GM18507 (cell line): Measurements from ENCODE around the gene DEPDC1.
A peak's percentile ranks its signal among the peaks of the same experiment; 100 is the strongest.
"Not testable (repeated sequence)": the region's sequence is repeated elsewhere in the genome, so short reads cannot be mapped to it uniquely, and the experiment has no call there.

ENCODE experiments used
- DNase-seq: peaks from one replicate; pipeline ENCODE4 v3.0.0; 2011; ENCODE audit warnings: low read depth; ENCODE audit not compliant: insufficient read length; ENCODE audit errors: extremely low spot score
- FAIRE-seq: peaks from 2 replicates; lab custom pipeline; 2011; peaks lifted over from hg19 to GRCh38; lab: Jason Lieb, UNC

The DEPDC1 gene

DNA sequence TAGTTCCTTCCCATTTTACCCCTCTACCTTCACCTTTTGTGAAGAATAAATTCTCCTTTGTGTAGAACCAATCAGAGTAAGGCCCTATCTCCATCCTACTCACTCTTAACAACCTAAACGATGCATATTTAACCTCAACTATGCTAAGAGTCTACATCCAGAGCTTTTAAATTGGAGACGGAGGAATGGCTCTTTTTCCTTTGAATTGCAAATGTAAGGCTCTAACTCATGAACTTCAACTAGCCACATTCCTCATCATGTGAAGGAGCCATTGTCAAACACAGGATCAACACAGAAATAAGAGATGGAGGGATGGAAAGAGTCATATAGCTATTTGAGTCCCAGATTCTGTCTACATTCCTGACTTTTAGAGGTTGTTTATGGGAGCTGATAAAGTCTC lies 18.2 kb downstream of the DEPDC1 start:
- FAIRE-seq = no peak
- no peak for DNase-seq

DNA sequence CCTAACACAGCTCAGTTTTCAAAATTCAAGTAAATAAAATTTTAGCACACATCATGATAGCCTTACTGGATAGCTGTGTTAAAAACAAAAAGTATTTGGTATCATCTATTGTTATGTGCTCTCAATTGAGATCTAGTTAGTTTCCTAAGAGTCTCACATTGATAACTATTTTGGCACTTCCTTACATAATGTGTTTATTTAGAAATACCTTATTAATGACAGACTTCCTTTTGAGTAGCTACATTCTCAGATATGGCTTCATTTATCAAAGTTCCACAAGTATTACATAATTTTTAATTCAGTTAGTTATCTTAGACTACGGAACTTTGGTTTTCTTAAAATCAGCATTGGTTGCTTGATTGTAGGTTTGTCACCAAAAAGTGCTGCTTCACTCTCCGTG lies 20.3 kb downstream of the DEPDC1 start:
- FAIRE-seq = peak; percentile 65
- not testable (repeated sequence) for DNase-seq

DNA sequence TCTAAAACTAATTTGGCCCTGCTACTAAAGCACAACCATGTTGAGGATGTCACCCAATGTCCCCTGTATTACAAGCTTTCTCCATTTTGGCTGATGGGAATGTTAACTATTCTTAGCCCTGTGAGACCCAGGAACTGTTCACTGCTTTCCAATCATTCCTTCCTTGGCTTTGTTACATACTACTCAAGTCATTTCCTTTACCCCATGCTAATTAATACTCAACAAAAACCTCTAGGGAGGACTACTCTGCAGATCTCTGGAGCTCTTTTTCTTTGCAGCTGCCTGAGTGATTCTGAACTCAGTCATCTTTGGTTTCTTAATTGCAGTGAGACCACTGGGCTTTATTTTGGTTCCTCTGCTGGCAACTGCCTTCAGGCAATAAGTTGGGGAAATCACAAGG lies 23.8 kb downstream of the DEPDC1 start:
- no peak for FAIRE-seq

DNA sequence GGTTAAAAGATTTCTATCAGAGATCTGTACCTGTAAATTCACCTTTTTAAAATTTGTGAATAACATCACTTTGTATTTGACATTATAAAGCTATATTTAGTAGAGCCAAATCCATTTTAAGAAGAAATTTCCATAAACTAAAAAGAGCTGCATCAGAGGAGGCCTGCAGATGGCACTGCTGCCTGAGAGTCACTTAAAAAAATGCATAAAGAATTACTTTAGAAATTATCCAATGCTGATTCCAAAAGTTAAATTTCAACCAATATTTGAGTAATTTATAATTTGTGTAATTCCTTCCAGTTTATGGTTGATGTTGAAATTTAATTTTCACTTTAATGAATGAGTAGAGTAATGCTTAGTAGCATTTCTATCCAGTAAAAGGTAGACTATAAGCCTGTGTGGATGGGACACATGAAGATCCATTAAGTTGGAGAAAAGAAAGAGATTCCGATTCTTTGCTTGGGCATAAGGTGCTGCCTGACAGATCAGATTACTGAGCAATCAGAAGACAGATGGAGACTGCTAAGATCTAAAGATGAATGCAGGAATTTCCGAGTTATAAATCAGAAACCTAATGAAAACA lies 26.4 kb downstream of the DEPDC1 start:
- DNase-seq (no peak), FAIRE-seq (no peak)

More for the DNA sequence above, 23.8 kb downstream of the DEPDC1 start:
- DNase-seq = no peak

DNA sequence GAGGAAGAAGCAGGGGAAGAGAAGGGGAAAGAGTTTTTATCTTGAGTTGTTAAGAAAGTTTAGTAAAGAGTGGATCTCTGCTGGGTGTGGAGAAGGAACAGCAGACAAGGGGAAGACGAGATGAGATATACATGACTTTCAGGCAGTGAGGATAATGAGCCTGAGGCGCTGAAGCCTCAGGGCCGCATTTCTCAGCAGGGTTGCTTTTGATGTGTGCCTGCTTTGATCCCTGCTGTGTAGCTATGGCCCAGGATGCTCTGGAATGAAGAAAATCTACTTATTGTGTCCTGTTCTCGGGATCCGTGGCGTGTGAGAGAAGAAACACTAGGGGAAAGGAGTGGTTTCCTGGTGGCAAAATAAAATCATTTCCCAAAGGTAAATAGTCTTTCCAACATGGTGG lies 32.0 kb downstream of the DEPDC1 start:
- no peak for FAIRE-seq

DNA sequence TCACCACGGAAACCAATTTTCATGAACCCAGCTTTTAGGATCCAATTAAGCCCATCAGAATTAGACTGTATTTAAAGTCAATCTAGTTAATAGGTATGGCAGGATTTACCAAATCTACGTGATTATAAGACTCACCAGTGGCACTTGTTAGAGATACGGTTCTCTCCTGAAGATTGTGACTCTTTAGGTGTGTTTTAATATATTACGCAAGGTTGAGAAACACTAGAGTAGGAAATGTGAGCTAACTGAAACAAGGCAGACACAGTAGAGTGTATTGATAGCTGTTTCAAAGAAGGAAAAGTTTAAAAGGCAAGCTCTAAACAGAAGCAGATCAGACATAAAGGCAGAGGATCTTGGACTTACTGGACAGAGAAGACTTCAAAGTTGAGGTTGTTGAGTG lies 35.9 kb downstream of the DEPDC1 start:
- FAIRE-seq = no peak
- DNase-seq = no peak

More for the DNA sequence above, 32.0 kb downstream of the DEPDC1 start:
- DNase-seq = no peak

DNA sequence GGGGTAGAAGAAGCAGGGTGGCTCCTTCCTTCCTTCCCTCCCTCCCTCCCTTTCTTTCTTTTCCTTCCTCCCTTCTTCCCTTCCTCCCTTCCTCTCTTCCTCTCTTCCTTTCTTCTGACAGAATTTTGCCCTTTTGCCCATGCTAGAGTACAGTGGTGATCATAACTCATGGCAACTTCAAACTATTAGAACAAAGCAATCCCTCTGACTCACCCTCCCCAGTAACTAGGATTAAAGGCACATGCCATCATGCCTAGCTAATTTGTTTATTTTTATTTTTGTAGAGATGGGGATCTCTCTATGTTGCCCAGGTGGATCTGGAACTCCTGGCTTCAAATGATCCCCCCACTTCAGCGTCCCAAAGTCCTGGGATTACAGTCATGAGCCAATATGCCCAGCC lies 37.1 kb downstream of the DEPDC1 start:
- DNase-seq (no peak), FAIRE-seq (no peak)

DNA sequence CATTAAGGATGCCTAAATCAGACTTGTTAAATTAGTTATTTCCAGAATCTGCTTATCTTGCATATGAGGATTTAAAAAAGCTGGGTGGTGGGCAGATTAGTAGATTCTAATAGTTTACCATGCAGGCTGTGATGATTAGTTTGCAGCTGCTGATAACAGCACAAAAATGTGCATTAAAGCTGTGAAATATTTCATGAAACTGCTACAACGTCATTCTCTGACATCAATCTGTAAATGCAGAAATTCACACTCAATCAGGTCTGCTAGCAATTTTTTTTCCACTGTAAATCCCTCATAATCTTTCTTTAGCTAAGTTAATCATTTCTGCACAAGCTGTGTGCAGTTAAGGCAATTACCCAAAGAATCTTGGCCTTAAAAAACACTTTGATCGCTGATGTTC lies 37.8 kb downstream of the DEPDC1 start:
- FAIRE-seq = no peak
- no peak for DNase-seq

DNA sequence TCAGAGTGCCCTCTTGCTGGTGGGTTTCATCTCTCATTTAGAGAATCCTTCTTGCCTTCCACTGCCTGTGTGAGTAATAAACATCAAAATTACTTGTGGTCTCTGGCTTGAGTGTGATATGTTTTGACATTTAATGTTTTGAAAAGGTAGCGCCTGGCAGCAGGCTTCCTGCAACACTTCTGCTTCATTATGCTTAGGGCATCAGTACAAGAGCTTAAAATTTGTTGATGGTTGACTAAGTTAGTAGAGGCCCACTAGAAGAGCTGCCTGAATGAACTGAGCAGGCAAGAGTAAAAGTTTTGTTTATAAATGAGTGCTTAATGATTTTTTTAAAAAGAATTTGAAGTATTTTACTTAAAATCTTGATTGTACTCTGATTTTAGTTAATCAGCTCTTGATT lies 40.7 kb downstream of the DEPDC1 start:
- no peak for FAIRE-seq

DNA sequence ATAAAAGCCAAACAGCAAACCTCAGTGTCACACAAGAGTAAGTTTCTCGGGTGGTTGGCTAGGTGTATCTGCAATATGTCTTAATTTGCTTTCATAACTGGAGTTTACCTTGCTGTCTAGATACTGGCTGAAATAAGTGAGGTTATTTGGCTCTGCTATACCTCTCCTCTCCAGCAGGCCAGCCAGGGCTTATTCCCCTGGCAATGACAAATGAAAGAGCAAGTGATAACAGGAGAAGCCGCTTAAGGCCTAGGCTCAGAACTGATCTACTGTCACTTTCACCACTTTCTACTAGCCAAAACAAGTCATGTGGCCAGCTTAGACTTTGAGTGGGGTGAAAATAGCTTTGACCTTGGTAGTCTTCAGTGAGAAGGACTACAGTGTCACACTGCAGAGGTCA lies 42.3 kb downstream of the DEPDC1 start:
- no peak for FAIRE-seq
- no peak for DNase-seq

More for the DNA sequence above, 40.7 kb downstream of the DEPDC1 start:
- DNase-seq = no peak

DNA sequence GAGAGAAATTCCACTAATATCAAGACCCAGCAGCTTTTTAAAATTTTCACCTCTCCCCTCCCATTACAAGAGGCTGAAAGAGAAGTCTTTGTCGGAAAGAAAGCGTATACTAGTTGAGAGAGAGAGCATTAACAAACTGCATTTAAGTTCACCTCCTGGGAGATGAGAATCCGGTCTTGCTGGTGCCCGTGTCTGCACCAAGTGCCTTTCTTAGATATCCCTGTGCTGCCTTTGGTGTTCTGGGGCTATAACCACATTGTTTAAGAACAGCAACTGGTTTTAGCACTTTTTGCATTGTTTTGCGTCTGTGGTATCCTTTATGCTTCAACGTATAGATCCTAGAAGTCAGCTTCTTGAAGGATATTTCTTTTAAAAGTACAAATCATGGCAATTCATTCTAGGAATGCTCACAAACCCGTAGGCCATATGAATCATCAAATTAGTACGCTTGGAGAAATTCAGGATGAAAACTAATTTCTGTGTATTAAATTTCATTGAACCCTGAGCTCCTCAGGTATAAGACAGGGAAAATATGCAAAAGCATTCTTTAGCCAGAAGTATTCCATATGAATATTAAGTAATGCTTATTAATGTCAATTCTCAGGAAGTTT lies 43.7 kb downstream of the DEPDC1 start:
- no peak for DNase-seq

DNA sequence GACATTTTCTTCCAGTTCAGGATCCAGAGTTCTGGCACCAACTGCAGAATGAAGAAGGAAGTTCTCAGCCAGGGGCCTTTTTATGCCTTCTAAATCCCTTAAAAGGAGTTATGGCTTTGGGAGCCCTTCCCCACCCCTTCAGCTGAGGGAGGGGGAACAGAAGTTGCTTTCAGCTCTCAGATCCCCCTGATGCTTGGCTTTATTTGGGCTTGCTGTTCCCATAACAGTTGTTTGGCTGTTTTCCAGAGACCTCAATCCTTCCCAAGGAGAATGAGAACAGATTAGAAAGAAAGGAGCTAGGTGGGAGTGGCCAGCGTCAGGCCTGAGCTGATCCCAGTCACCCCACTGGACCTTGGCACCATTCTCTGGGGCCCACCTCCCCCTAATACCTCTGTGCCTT lies 47.0 kb downstream of the DEPDC1 start, which contains the start of gene RPE65:
Gene RPE65 (minus strand): TSS at position 54 of the 400 bp plus-strand sequence. CDS start 49 bp downstream, at position 5.
- no peak for DNase-seq
- FAIRE-seq = no peak

More for the DNA sequence above, 43.7 kb downstream of the DEPDC1 start:
- no peak for FAIRE-seq

DNA sequence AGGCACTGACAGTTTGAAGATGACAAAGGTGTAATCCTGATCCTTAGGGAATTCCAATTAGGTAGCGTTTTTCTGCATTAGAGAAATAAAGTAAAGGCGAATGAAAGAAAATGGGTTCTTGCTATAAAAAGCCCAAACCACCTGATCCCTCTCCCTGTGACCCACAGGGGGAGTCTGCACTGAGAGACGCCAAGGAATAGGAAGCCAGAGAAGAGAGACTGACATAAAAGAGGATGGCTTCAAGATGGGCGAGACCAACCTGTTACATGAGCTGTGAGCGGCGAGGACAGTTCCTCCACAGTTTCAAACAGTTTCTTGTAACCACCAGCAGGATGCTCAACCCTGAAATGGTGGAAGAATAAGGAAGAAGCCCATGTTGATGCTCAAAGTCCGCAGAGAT lies 48.5 kb downstream of the DEPDC1 start:
- FAIRE-seq (no peak), DNase-seq (no peak)

DNA sequence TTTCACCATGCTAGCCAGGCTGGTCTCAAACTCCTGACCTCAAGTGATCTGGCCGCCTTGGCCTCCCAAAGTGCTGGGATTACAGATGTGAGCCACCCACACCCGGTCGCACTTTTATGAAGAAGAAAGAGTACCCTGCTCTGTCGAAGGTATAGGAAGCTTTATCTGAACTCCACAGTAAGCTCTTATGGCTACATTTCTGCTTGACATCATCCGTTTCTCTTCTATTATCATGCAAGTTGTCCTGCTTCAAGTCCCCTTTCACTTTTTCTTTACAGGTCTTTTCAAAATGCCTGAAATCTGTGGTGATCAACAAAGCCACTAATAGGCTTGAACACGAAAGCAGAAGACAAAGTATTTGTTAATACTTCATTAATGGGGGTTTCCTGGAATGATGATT lies 51.2 kb downstream of the DEPDC1 start:
- FAIRE-seq (no peak), DNase-seq (no peak)

DNA sequence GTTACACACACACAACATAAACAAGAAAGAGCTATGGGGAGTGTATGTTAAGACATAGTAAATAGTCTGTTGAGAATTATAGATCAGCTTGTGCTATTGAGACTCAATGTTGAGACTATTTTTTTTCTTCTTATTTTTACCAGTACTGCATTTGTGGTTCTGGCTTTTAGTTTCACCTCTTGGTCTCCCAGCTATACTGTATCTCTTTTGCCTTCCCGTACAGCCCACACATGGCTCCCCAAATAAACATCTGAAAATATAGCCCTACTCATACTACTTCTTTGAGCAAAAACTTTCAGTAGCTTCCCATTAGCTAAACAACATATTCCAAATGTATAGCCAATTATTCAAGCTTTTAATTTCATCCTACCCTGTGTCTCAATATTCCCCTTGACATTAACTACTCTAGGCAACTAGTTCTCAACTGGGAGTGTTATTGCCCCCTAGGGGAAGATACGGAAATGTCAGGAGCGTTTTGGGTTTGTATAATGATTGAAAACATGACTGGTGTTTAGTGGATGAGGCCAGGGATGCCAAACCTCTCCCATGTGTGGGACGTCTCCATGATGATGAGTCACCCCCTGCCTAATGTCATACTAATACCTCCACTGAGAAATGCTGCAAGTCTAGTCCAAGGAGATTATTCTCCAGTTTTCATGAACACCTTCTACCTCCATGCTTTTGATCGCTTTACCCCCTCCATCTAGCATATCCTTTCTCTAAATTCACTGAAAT lies 53.9 kb downstream of the DEPDC1 start:
- FAIRE-seq (peak; percentile 71), DNase-seq (peak; percentile 7)

DNA sequence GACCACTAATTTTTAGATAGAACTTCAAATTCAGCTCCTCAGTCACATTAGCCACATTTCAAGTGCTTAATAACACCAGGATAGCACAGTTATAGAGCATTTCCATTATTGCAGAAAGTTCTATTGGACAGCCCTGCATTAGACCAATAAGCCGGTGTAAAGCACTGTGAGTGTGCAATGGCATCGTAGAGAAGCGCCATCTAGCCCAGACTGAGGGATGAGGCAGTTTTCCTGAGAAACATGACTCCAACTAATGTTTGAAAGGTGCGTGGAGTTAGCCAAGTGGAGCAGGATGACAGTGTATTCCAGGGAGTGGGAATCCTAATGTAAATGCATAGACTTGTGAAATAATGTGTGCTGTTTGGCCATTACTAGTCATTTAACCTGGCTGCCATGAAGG lies 54.9 kb downstream of the DEPDC1 start:
- no peak for DNase-seq
- no peak for FAIRE-seq

DNA sequence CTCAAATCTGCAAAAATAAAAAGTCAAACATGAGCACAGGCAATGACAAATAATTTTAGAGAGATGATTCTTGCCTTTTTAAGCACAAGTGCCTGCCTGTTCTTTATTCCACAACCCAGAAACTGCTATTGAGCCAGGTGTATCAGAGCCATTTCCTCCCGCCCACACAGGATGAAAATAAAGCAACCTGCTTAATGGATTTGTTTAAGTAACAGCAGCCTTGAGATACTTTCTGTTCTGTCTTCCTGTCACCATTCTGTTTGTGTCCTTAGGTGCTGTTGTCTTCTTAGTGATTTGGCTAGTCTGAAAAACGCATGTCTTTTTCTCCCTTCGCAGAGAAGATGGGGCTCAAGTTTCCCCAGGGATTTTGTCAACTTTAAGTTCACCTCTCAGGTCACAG lies 58.6 kb downstream of the DEPDC1 start:
- no peak for DNase-seq
- FAIRE-seq = no peak

DNA sequence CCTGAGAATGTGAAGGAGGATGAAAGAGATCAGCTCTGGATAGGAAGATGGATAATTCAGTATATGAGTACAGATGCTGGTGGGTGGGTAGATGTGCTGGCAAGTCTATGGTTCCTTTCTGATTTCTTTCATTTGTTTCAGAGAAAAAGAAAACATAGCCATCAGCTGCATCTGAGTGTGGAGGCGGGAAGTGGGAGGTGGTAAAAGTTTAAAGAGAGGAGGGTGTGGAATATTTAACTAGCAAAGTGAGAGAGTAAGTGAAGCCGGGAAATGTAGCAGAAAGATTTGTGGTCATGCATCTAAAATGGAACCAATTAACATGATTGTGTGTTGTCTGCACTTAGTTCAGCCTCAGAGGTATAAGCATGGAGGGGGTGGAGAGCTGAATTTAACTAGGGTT lies 63.5 kb downstream of the DEPDC1 start:
- FAIRE-seq (no peak), DNase-seq (no peak)

DNA sequence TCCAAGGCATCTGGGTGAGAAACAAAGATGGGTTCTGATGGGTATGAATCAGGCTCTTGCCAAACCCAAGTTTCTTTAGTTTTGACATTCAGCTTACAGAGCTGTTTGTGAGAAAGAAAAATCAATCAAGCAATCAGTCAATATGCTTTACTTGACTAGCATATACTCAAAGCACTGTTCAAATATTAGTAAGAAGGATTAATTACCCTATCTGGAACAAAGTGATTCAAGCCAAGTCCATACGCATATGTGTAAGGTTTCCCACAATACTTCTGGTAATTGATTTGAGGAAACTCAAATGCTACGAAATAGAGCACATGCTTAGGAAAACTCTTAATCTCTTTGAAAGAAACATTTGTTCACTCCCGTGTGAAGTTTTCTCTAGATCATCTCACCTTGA lies 65.8 kb downstream of the DEPDC1 start:
- DNase-seq (no peak), FAIRE-seq (no peak)

DNA sequence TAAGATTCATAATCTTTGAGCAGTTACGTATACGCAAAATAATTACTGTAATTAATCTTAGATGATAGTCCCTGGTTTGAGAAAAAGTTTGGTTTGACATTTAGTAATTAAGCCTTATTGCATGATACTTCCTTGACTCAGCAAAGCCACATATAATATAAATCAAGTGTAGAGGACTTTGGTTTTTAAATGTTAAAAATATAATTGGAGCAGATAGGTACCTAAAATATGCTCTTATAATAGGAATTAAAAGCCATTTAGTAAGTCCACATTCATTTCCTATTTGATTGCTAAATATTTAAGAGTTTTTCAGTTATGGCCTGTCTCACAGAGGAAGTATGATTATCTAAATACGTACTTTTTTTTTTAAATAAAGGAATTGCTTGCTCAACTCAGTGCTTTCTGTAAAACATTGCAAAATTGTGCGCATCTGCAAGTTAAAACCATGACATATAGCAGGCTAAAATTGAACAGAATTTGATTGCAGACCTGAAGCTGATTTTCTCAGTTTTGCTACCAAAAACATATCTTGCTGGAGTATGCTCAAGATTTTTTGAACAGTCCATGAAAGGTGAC lies 67.6 kb downstream of the DEPDC1 start:
- DNase-seq = no peak

DNA sequence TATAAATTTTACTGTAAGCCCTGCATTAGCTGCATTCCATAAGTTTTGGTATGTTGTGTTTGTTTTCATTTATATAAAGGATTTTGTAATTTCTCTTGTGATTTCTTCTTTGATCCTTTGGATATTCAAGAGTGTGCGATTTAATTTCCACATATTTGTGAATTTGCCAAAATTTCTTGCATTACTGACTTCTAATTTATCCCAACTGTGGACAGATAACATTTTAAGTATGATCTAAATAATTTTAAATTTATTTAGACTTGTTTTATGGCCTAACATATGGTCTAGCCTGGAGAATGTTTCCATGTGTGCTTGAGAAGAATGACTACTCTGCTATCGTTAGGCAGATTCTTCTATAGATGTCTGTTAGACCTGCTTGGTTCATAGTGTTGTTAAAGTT lies 70.3 kb downstream of the DEPDC1 start:
- DNase-seq (no peak), FAIRE-seq (no peak)

More for the DNA sequence above, 67.6 kb downstream of the DEPDC1 start:
- no peak for FAIRE-seq
